ENCODE data around the gene C1QTNF8.

DNA sequence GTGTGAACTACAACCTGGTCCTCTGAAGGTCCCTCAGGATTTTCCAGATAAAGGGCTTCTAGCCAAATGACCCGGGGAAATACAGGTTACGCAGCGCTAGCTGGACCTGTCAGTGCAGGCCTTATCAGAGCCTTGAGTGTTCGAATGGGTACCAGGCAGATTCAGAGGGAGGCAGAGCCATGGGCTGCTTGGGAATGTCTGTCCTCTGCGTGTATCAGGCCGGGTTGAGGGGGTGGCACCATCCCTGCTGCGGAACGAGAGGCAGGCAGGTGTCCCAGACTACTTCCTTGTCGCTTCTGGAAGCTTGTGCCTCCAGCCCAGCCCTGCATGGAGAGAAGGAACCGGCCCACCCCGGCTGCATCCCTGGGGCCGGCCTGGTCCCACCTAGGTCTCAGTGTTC lies 57.1 kb downstream of the C1QTNF8 start:
- TF ChIP-seq, protein P1, sequence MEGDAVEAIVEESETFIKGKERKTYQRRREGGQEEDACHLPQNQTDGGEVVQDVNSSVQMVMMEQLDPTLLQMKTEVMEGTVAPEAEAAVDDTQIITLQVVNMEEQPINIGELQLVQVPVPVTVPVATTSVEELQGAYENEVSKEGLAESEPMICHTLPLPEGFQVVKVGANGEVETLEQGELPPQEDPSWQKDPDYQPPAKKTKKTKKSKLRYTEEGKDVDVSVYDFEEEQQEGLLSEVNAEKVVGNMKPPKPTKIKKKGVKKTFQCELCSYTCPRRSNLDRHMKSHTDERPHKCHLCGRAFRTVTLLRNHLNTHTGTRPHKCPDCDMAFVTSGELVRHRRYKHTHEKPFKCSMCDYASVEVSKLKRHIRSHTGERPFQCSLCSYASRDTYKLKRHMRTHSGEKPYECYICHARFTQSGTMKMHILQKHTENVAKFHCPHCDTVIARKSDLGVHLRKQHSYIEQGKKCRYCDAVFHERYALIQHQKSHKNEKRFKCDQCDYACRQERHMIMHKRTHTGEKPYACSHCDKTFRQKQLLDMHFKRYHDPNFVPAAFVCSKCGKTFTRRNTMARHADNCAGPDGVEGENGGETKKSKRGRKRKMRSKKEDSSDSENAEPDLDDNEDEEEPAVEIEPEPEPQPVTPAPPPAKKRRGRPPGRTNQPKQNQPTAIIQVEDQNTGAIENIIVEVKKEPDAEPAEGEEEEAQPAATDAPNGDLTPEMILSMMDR (conservative IDR thresholded peaks at IDR 0.05; ENCODE audit: low read length) = no peak
- TF ChIP-seq EZH2phosphoT487 (IDR thresholded peaks at IDR 0.05; ENCODE audit: borderline replicate concordance, low read depth, low read length) = no peak
